ENCODE measurements around the gene NELFA. TPM values are rescaled to one million over a fixed set of nuclear protein-coding genes. Genes with fewer than 3 reads are reported as not detected.

NELFA gene
- total and polyA plus RNA-seq, 10 of the 15 experiments (the other 5 are each of a cell fraction or from before 2014, with no cell fraction given): 0.39 to 38.6 (median 16.7) TPM

DNA sequence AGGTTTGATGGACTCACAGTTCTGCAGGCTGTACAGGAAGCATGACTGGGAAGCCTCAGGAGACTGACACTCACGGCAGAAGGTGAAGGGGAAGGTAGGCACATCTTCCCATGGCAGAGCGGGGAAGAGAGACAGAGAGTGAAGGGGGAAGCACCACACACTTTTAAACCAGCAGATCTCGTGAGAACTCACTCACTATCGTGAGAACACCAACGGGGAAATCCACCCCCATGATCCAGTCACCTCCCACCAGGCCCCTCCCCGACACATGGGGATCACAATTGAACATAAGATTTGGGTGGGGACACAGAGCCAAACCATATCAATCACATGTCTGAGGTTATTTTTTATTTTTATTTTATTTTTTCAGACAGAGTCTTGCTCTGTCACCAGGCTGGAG is 45.4 kb upstream of the NELFA start (continued):
- TF ChIP-seq CUX1 (IDR thresholded peaks at IDR 0.05; ENCODE audit: insufficient replicate concordance, low read depth, low read length) (no peak), PML (IDR thresholded peaks at IDR 0.05; ENCODE audit: low read length) (no peak), MTA2 (IDR thresholded peaks at IDR 0.05; ENCODE audit: low read depth) (no peak), YY1 (IDR thresholded peaks at IDR 0.05; ENCODE audit: low read depth, low read length) (no peak)

GRCh38 chr4:2051086-2051485 is 42.3 kb upstream of the NELFA start:
- no peak for ATAC-seq
- CTCF ChIA-PET: no interaction called here
- in situ Hi-C loops (cut with MboI): no loop called here

More at GRCh38 chr4:2051086-2051485, 42.3 kb upstream of the NELFA start:
- no peaks in the 10 kb centered on the region for H3K9me3 ChIP-seq (replicated peaks; ENCODE audit: control insufficient read depth, insufficient read depth, low read length)
- no peaks in the 10 kb centered on the region for H4K20me1 ChIP-seq (ENCODE audit: control insufficient read depth, insufficient read depth)
- no peak overlapping the region for H2AFZ ChIP-seq (ENCODE audit: control insufficient read depth, low read depth, low read length)
- 38% methylated on average over 10 of the region's 10 CpGs for WGBS (ENCODE audit: insufficient coverage, insufficient replicate concordance, low lambda C conversion rate, missing lambda C conversion rate)
- no peaks in the 10 kb centered on the region; a peak in 1 of 4 replicates for H3K27me3 ChIP-seq (replicated peaks in 1 of 2; ENCODE audit: control insufficient read depth in 2 of 2, insufficient read depth in 2 of 2, low read length in 1 of 2)
- DNase-seq (ENCODE audit: low read depth, low spot score) (no peak), FAIRE-seq (no peak)
- H3K4me2 ChIP-seq (ENCODE audit: control insufficient read depth, insufficient read depth): no peak overlapping the region
- H3K27ac ChIP-seq (ENCODE audit: control insufficient read depth, insufficient read depth): no peak overlapping the region
- ChIA-PET POLR2A (no interaction called here), RAD21 (ENCODE audit: unreplicated experiment) (no interaction called here), SMC1A (ENCODE audit: uncharacterized antibody, unreplicated experiment) (no interaction called here)
- no peak for TF ChIP-seq BCL3 (IDR thresholded peaks at IDR 0.05; ENCODE audit: borderline replicate concordance, insufficient read depth, low read depth, low read length, poor library complexity, severe bottlenecking)
- no peak for TF ChIP-seq ETV6 (conservative IDR thresholded peaks at IDR 0.05 in 1 of 2, IDR thresholded peaks at IDR 0.05 in 1 of 2; ENCODE audit: borderline replicate concordance in 1 of 2, low read depth in 1 of 2)
- TF ChIP-seq ZNF24 (IDR thresholded peaks at IDR 0.05): no peak
- H3K9ac ChIP-seq (ENCODE audit: control insufficient read depth, insufficient read depth, low read length): no peak overlapping the region
- no peaks in the 10 kb centered on the region for H3K79me2 ChIP-seq (ENCODE audit: control insufficient read depth, insufficient read depth, low read length)
- no peak overlapping the region for H3K4me3 ChIP-seq
- H3K36me3 ChIP-seq (ENCODE audit: control insufficient read depth in 2 of 2, insufficient read depth in 2 of 2, low read length in 1 of 2): no peaks in the 10 kb centered on the region
- H3K4me1 ChIP-seq (ENCODE audit: control insufficient read depth, insufficient read depth, low read length): no peaks in the 10 kb centered on the region
- BruUV-seq (replicated peaks): no TSS peak
- intact Hi-C loops (cut with micrococcal nuclease; ENCODE audit: unreplicated experiment): no loop called here

Measured in GM12878 (cell line).